Rectal smooth muscle tissue (tissue), 1 donor: ENCODE results near the gene SLC16A1.
"Not testable (repeated sequence)": the region's sequence is repeated elsewhere in the genome, so short reads cannot be mapped to it uniquely, and the experiment has no call there.

Source experiments
- H3K27ac ChIP-seq: one replicate; pipeline ENCODE4 v1.7.0; 2013; ENCODE audit warnings: low read depth, low read length, inconsistent platforms
- H3K27me3 ChIP-seq: one replicate; pipeline ENCODE4 v1.7.0; 2013; ENCODE audit warnings: low read length; ENCODE audit not compliant: control insufficient read depth, insufficient read depth
- H3K36me3 ChIP-seq: one replicate; pipeline ENCODE4 v1.7.0; 2013; ENCODE audit warnings: low read length; ENCODE audit not compliant: control insufficient read depth, insufficient read depth
- H3K4me1 ChIP-seq: one replicate; pipeline ENCODE4 v1.7.0; 2013; ENCODE audit warnings: low read length; ENCODE audit not compliant: control insufficient read depth, insufficient read depth
- H3K4me3 ChIP-seq: one replicate; pipeline ENCODE4 v1.7.0; 2013; ENCODE audit warnings: low read length
- H3K9ac ChIP-seq: one replicate; pipeline ENCODE4 v1.7.0; 2013; ENCODE audit warnings: low read length

The SLC16A1 gene

GRCh38 chr1:112983537-112984131, 27.6 kb upstream of the SLC16A1 start:
- H3K4me1 ChIP-seq, result peaks cover 13% of the 10 kb centered on the region
- H3K4me3 ChIP-seq, result no peak overlapping the region
- no peak overlapping the region for H3K9ac ChIP-seq
- H3K27ac ChIP-seq, result no peak overlapping the region
- no peaks in the 10 kb centered on the region for H3K27me3 ChIP-seq
- no peaks in the 10 kb centered on the region for H3K36me3 ChIP-seq

GRCh38 chr1:112982853-112983536, 27.0 kb upstream of the SLC16A1 start:
- H3K9ac ChIP-seq, result no peak overlapping the region
- H3K27ac ChIP-seq, result no peak overlapping the region
- peaks cover 13% of the 10 kb centered on the region for H3K4me1 ChIP-seq
- no peaks in the 10 kb centered on the region for H3K27me3 ChIP-seq
- H3K36me3 ChIP-seq, result no peaks in the 10 kb centered on the region
- H3K4me3 ChIP-seq, result no peak overlapping the region

GRCh38 chr1:112982328-112982727, 26.3 kb upstream of the SLC16A1 start:
- no peaks in the 10 kb centered on the region for H3K27me3 ChIP-seq
- H3K4me3 ChIP-seq, result no peak overlapping the region
- H3K36me3 ChIP-seq, result no peaks in the 10 kb centered on the region
- no peak overlapping the region for H3K27ac ChIP-seq
- no peak overlapping the region for H3K9ac ChIP-seq
- H3K4me1 ChIP-seq, result peaks cover 13% of the 10 kb centered on the region

- not testable (repeated sequence) for H3K36me3 ChIP-seq, H3K27ac ChIP-seq, H3K4me3 ChIP-seq, H3K27me3 ChIP-seq, H3K9ac ChIP-seq
- peaks cover 13% of the 10 kb centered on the region for H3K4me1 ChIP-seq
These were observed 25.8 kb upstream of the SLC16A1 start for GRCh38 chr1:112981834-112982233.

GRCh38 chr1:112981426-112981825, 25.4 kb upstream of the SLC16A1 start:
- H3K4me1 ChIP-seq, result peaks cover 13% of the 10 kb centered on the region
- no peak overlapping the region for H3K9ac ChIP-seq
- no peaks in the 10 kb centered on the region for H3K36me3 ChIP-seq
- H3K27ac ChIP-seq, result no peak overlapping the region
- H3K4me3 ChIP-seq, result no peak overlapping the region
- H3K27me3 ChIP-seq, result no peaks in the 10 kb centered on the region

GRCh38 chr1:112975336-112975735, 19.3 kb upstream of the SLC16A1 start:
- Histone ChIP-seq H3K36me3 (no peaks in the 10 kb centered on the region), H3K4me1 (peaks cover 3% of the 10 kb centered on the region), H3K27me3 (no peaks in the 10 kb centered on the region), H3K9ac (no peak overlapping the region), H3K27ac (no peak overlapping the region), H3K4me3 (no peak overlapping the region)

GRCh38 chr1:112974646-112975045, 18.6 kb upstream of the SLC16A1 start:
- Histone ChIP-seq H3K9ac (no peak overlapping the region), H3K27ac (no peak overlapping the region), H3K4me1 (peaks cover 3% of the 10 kb centered on the region), H3K4me3 (no peak overlapping the region), H3K36me3 (no peaks in the 10 kb centered on the region), H3K27me3 (no peaks in the 10 kb centered on the region)

- Histone ChIP-seq H3K27ac (no peak overlapping the region), H3K4me3 (no peak overlapping the region)
These were observed 17.8 kb upstream of the SLC16A1 start for GRCh38 chr1:112973788-112974187.

GRCh38 chr1:112971006-112971405, 15.0 kb upstream of the SLC16A1 start:
- no peak overlapping the region for H3K9ac ChIP-seq
- H3K27ac ChIP-seq, result no peak overlapping the region
- H3K4me1 ChIP-seq, result peaks cover 3% of the 10 kb centered on the region
- peaks cover 4% of the 10 kb centered on the region for H3K36me3 ChIP-seq
- no peak overlapping the region for H3K4me3 ChIP-seq
- H3K27me3 ChIP-seq, result no peaks in the 10 kb centered on the region

More at GRCh38 chr1:112973788-112974187, 17.8 kb upstream of the SLC16A1 start:
- Histone ChIP-seq H3K36me3 (no peaks in the 10 kb centered on the region), H3K27me3 (no peaks in the 10 kb centered on the region), H3K9ac (no peak overlapping the region), H3K4me1 (peaks cover 3% of the 10 kb centered on the region)

- Histone ChIP-seq H3K4me3 (no peak overlapping the region), H3K36me3 (peaks cover 7% of the 10 kb centered on the region), H3K9ac (no peak overlapping the region), H3K27me3 (no peaks in the 10 kb centered on the region), H3K4me1 (no peaks in the 10 kb centered on the region), H3K27ac (no peak overlapping the region)
These were observed 8.4 kb upstream of the SLC16A1 start for GRCh38 chr1:112964347-112964746.

- no peak overlapping the region for H3K4me3 ChIP-seq
- H3K36me3 ChIP-seq, result peaks cover 3% of the 10 kb centered on the region
- no peaks in the 10 kb centered on the region for H3K27me3 ChIP-seq
- peak overlapping the region; percentile 6 for H3K27ac ChIP-seq
- no peaks in the 10 kb centered on the region for H3K4me1 ChIP-seq
- H3K9ac ChIP-seq, result no peak overlapping the region
These were observed 5.1 kb upstream of the SLC16A1 start for GRCh38 chr1:112961072-112961471.

- Histone ChIP-seq H3K9ac (no peak overlapping the region), H3K27me3 (no peaks in the 10 kb centered on the region), H3K4me3 (no peak overlapping the region), H3K4me1 (no peaks in the 10 kb centered on the region), H3K27ac (no peak overlapping the region), H3K36me3 (peaks cover 3% of the 10 kb centered on the region)
These were observed 4.4 kb upstream of the SLC16A1 start for GRCh38 chr1:112960384-112960783.

- Histone ChIP-seq H3K4me3 (peak overlapping the region; percentile 95), H3K27ac (peak overlapping the region; percentile 92)
- H3K36me3 ChIP-seq, H3K9ac ChIP-seq, H3K4me1 ChIP-seq, H3K27me3 ChIP-seq: not testable (repeated sequence)
These were observed 2.2 kb upstream of the SLC16A1 start for GRCh38 chr1:112958236-112958635.
